HG03571 (cell line): ENCODE measurements around the gene MAMLD1.

Experiments
- ATAC-seq: cut with Tn5 transposase; IDR thresholded peaks from one replicate; pipeline ENCODE4 v1.9.1; 2021; ENCODE audit not compliant: unreplicated experiment

MAMLD1 gene

GRCh38 chrX:150527108-150527507, 164.0 kb downstream of the MAMLD1 start:
- ATAC-seq = no peak

DNA sequence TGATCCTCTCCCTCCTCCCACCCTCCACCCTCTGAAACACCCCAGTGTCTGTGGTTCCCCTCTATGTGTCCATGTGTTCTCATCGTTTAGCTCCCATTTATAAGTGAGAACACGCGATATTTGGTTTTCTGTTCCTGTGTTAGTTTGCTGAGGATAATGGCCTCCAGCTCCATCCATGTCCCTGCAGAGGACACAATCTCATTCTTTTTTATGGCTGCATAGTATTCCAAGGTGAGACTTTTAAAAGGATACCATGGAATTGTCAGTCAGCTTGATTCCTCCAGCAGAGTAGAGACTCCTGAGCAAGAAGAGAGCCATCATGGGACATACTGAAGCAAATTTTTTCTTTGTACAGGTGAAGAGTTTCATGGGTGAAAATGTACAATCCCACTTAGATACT, 166.5 kb downstream of the MAMLD1 start:
- ATAC-seq = no peak

DNA sequence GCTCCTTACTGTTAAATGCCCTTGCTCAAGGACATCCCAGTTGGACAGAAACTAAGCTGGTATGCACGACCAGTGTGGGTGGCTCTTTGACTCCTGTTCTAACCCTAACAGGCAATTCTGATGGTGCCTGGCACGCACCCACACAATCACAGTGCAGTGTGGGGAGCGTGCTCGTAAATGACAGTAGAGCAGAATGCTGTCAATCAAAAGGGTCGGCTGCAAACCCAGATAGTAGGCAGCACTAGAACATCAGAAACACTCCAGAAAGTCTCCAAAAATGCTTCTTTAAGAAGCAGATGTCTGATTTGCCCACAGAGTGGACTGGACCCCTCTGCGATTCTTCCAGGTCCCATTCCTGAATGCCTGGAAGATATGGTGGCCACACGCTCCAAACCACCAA, 167.7 kb downstream of the MAMLD1 start:
- no peak for ATAC-seq

DNA sequence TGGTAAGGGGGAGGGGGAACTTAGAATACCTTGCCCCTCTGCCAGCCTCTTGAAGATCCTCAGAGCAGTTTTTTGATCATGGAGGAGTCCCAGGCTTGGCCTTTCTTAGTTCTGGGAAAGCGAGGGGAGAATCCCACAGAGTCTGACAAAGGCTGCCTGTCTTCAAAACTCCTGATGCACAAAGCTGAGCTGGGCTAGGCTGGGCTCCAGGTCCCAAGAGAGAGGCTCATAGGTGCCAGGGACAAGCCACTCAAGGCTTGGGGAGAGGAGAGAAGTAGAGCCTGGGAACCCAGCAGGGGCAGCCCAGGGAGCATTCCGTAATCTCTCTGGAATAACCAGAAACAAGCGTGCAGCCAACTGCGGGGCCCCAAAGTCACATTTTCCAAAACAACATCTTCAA, 168.3 kb downstream of the MAMLD1 start:
- ATAC-seq = no peak

- ATAC-seq = no peak
Observed at GRCh38 chrX:150533863-150534262, 170.7 kb downstream of the MAMLD1 start.

DNA sequence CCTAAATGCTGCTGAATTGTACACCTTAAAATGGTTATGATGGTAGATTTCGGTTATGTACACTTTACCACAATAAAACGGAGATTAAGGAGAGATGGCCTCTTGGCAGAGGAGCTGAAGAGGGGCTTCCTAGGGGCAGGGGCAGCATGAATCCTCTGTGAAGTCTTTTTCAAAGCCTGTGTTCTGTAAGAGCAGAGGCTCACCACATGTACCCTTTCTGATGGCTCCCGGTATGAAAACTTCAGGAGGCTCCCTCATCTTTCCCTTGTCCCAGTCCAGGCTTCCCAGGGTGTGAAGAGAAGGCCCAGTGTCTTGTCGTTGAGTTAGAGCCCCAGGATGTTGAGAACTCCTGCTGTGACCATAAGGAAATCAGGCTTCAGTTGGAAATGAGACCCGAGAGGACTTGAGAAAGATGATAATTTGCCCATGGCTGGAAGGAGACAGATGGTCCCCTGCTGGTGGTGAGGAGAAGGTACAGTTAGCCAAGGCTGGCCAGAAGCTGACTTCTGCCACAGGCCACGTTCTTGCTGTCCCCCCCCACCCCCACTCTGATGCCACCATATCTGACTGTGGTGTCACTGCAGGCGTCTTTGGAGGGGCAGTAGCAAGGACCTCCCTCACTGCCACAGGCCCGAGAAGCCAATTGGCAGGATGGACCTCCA, 173.5 kb downstream of the MAMLD1 start:
- ATAC-seq = no peak

DNA sequence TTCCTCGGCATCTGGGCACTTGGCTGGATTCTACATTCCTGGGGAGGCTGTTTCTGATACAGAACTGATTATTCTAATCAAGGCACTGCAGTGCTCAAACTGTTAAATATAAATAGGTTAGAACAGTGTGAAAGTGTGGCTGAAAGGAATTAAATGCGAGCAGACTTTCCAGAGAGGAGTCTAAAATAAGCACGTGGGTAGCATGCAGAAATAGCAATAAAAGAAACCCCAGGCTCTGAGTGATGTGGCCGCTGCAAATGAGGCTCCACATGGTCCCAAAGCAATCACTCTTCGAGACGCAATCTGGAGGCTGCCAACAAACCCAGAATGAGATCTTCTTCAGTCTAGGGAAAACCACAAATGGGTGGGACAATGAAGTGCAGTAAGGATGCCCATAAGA, 174.7 kb downstream of the MAMLD1 start:
- no peak for ATAC-seq

DNA sequence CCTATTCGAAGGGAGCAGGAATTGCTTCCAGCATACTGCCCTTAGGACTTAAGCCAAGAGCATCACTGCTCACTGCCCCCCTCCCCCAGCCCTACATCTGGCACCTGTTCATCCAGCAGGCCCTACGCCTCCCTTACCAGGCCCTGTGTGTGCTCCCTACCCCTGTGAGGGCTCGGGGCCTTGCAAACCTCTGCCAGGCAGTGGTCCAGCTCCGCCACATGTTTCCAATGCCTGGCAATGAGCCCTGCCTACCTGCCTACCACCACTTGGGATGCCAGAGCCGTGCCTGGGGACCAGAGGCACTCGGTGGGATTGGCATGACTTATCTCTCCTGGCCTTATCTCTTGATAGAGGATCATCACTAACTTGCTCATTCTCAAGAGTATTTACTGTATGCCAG, 177.8 kb downstream of the MAMLD1 start:
- no peak for ATAC-seq

DNA sequence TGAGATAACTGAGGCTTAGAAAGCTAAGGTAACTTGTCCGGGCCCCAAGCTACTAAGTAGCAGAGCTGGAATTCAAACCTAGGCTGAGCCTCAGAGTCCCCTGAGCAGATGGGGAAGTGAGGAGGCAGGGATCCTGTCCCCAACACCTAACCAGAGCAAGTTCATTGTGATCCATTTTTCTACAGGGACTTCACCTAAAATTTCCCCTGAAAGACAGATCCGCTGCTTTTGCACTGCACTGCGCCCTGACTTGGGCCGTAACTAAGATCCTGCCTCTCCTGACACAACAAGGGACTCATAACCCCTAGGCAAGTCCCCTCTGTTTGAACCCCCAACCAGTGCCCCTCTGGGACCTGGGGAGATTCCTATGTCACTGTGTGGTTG, 179.7 kb downstream of the MAMLD1 start:
- no peak for ATAC-seq

- peak; percentile 63 for ATAC-seq
Observed at GRCh38 chrX:150543230-150544155, 180.4 kb downstream of the MAMLD1 start.

DNA sequence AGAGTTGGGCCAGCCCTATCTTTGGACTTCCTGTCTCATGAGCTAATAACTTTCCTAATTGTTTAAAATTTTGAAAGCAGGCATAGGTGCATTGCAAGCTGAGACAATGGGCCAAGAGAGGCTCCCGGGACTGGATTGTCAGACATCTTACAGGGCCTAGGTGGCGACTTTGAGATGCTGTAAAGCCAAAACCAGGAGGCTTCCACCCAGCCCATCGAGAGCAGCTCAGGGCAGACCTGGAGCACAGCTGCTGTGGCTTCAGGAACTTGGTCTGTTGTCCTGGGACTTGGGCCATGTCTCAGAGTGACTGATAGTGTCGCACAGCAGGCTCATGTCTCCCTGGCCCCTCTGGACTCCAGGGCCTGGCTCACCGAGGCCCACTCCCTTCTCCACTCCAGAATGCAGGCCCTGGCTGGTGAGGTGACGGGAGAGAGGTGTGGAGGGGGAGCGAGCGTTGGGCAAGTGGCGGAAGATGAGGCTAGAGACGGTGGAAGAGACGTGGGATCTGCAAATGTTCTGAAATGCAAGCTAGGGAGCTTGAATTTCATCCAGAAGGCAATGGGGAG, 181.2 kb downstream of the MAMLD1 start:
- no peak for ATAC-seq

DNA sequence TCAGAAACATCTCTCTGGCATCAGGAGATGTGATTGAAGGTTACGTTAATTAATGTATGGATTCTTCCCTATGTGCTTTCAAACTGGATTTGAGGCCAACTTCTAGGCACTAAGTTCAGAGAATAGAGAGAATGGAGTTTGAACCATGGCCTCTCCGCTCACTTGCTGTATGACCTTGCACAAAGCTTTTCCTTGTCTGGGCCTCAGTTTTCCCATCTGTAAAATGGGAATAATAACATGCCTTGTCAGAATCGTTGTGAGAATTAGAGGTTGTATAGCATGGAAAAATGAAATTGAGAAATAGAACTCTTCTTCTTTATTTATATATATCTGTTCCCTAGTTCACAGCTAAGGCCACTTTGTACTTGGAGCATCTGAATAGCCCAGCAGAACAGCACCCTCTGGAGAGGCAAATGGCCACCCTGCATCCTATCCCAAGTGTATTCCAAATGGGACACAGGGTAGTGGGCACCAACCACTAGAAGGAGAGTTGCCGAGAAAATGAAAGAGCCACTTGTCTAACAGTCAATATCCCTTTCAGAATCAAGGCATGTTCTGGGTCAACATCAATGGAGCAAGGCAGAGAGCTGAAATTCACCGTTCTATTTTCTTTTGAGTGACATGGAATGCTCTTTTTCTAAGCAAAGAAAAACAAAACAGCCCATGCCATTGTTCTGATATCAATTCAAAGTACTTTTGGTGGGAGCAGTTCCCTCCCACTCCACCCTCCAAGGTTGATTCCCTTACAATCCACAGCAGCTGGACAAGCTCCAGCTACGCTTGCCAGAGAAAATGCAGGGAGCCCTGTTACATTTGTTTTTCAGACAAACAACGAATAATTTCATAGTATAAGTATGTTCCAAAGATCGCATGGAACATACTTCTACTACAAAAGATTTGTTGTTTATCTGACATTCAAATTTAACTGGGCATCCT, 182.0 kb downstream of the MAMLD1 start:
- no peak for ATAC-seq

GRCh38 chrX:150546711-150547153, 183.6 kb downstream of the MAMLD1 start:
- no peak for ATAC-seq

- ATAC-seq = peak; percentile 51
Observed at GRCh38 chrX:150547375-150548115, 184.4 kb downstream of the MAMLD1 start.

GRCh38 chrX:150548251-150548650, 185.1 kb downstream of the MAMLD1 start:
- no peak for ATAC-seq

DNA sequence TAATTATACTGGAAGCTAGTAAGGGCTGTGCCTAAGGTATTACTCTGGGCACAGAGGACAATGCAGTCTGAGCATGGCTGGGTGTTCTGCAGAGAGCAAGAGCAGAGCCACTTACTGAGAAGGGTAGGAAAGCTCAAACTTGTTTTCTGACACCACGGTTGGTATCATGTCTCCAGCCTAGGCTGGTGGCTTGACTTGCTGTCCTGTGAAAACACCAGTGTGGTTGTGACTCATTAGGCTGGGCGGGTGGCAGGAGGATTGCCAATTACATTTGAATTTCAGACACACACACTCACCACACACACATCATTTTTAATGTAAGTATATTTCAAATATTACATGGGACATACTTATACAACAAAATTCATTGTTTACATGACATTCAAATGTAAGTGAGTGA, 185.6 kb downstream of the MAMLD1 start:
- ATAC-seq = no peak

- no peak for ATAC-seq
Observed at GRCh38 chrX:150551963-150552362, 188.8 kb downstream of the MAMLD1 start.

GRCh38 chrX:150558424-150558823, 195.3 kb downstream of the MAMLD1 start:
- no peak for ATAC-seq
